DMS79 (cell line): ENCODE data around the gene VIPR2.
"Not testable (repeated sequence)": the region's sequence is repeated elsewhere in the genome, so short reads cannot be mapped to it uniquely, and the experiment has no call there.

Source experiments
- DNase-seq: peaks from one replicate; lab custom pipeline; 2025; lab: John Stamatoyannopoulos, UW

Gene VIPR2, protein sequence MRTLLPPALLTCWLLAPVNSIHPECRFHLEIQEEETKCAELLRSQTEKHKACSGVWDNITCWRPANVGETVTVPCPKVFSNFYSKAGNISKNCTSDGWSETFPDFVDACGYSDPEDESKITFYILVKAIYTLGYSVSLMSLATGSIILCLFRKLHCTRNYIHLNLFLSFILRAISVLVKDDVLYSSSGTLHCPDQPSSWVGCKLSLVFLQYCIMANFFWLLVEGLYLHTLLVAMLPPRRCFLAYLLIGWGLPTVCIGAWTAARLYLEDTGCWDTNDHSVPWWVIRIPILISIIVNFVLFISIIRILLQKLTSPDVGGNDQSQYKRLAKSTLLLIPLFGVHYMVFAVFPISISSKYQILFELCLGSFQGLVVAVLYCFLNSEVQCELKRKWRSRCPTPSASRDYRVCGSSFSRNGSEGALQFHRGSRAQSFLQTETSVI

DNA sequence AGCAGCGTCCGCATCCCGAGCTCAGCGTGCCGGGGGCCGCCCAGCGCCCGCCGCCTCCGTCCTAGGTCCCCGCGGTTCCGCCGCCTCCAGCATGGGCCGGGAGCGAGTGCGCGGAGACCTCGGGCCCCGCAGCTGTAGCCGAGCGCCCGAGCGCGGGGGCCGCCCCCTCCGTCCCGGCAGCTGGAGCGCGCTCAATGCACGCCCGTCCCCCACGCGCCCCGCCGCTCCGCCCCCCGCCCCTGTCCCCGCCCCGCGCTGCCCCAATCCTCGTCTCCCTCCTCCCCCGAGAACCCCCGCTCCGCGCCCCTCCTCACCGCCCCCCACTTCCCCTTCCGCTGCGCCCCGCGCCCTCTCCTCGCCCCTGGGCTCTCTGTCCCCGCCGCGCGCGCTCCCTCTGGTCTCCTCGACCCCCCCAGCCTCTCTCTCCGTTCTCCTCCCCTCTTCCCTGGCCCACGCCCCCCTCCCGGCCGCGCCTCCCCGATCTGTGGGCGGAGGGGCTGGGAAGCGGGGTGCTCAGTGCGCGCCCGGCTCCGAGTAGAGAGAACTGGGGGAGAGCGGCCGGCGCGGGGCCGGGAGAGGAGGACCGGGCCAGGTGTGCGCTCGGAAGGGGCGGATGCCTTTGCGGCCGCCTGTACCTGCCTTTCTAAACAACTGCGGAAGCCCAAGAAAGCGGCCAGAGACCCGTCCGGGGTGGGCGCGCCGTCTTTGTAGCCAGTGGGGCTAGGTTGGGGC lies at the start of gene VIPR2:
Gene VIPR2, minus strand, starts transcription at position 110 of the 732 bp plus-strand sequence. Its CDS starts 96 bp downstream, at position 14.
- DNase-seq: no peak

DNA sequence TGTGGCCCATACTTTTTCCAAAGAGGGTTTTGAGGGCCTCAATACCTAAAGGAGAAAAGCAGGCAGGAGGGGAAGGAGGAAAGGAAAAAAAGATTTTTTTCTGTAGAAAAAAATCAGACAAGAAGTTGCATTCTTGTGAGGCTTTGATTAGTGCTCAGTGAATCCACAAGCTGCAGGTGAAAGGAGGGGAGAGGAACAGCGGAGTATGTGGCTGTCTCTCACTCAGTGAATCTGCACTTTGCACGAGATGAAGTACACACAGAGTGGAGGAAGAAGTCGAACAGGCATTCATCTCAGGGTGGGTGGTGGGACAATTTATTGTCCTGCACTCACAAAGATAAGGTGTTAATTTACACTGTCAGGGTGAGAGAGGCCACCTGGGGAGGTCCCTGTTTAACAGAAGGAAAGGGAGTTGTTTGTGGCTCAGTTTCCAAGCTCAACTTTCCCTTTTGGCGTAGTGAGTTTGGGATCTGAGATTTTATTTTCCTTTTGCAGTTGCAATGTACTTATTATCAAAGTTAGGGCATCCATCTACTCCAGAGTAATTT lies 49.0 kb upstream of the VIPR2 start:
- no peak for DNase-seq

DNA sequence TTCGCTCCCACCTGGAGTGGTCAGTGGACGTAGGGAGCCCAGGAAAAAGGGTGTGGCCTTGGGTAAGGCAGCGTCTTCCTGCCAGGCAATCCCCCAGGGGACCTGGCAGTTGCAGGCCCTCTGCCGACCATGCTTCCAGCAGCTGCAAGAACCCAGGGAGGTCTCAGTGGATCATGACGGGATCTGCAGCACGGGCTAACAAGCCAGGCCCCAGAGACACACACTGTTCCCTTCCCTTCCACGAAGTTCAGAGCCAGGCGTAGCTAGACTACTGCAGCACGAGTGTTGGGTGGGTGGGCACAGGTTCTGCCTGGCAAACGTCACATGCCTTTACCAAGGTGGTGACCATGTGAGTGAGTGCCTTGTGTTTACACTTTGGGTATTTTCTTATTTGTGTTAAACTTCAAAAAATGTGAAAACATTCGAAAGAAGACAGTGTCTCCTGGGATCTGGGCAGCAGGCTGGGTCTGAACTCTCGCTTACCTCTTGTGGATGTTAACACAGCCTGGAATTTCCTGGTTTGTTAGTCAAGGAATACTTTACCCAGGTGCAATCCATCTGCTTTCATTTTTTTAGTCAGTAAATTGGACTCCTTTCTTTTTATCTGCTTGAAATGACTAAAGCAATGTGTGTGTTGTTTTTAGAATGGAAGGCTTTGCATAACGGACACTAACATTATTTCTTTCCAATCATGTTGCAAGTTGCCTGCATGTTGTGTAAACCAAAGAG lies 48.2 kb upstream of the VIPR2 start:
- DNase-seq: no peak

DNA sequence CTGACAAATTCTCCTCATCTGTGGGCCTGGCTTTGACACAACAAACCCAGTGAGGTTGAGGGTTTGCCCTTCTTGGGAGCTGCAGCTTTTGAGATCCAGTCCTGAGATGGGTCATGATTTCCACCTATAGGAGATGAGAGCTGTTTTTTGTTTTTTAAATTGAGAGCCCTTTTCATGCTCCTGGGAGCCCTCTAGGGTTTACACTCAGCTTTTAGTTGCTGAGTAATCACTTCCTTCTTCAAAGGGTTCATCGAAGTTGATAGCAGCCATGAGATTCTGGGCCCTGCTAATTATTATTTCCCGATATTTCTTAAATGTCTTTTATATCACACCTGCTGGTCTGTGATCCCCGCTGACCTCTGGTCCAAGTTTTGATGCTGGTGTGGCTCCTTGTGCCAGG lies 47.3 kb upstream of the VIPR2 start:
- DNase-seq: no peak

DNA sequence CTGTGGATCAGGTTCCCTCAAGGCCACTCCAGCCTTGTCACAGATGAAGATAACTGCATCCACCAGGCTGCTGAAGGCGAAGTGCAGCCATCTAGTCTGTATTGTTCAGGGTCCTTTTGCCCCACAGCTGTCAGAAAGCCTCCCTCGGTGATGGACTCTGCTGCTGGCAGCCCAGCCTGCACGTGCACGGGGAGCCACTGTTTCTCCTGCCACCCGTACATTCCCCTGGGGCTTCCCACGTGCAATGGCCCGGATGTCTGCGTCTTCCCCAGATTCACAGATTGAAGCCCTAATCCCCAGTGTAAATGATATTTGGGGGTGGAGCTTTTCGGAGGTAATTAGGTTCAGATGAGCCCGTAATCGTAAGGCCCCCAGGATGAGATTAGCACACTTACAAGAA lies 46.6 kb upstream of the VIPR2 start:
- DNase-seq: no peak

DNA sequence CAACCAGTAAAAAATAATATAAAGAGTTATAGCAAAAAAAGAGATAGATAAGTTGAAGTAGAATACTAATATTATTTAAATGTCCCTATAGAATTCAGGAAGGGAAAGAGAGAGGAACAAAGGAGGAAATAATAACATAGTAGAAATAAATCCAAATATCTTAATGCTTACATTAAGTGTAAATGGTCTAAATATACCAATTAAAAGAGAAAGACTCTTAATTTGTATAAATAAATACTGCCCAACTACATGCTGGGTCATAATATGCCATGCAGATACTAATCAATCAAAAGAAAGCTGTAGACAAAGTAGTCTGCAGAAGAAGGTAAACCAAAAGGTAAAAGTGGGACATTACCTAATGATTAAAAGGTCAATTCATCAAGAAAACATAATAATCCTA lies 43.3 kb upstream of the VIPR2 start:
- no peak for DNase-seq

DNA sequence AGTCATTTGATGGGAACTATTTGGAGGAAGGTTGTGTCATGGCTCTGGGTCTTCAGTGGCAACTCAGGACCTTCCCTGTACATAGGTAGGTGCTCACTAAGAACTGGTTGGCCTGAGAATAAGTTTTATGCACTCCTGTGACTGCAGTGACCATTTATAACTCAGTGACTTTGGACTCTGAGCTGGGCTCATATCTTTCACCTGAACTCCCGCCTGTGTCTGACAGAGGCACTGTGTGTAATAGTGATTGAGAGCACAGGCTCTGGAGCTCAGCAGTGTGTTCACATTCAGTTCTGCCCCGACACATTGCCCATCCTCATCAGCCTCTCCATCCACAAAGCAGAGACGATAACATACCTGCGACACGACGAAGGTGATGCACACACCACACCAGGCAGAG lies 34.6 kb upstream of the VIPR2 start:
- DNase-seq: no peak

DNA sequence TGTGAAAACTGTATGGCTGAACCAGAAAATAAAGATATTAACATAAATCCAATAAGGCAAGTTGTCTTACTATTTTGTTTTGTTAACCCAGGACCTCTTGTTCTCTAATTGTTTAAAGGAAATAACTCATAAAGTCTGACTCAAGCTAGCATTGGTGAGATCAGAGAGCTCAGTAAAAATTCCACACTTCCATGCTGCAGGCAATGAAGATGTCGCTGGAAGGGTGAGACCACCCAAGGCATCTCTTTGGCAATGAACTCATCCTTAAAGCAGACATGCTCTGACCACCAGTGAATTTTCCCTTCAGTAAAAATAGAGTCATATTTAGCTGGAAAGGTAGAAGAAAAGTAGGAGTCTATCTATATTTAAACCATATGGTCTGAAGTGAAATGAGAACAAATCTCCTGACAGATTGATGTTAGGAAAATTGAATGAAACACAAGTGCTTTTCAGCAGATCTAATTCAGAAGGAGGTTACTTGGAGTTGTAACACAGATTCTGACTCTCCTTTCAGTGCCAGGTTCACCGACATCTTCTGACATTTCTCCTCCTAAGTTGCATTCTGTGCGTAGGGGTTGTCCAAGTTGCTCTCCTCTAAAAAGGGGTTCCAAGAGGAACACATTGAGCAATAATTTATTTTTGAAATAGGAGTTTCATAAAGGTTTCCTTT lies 32.8 kb upstream of the VIPR2 start:
- no peak for DNase-seq

DNA sequence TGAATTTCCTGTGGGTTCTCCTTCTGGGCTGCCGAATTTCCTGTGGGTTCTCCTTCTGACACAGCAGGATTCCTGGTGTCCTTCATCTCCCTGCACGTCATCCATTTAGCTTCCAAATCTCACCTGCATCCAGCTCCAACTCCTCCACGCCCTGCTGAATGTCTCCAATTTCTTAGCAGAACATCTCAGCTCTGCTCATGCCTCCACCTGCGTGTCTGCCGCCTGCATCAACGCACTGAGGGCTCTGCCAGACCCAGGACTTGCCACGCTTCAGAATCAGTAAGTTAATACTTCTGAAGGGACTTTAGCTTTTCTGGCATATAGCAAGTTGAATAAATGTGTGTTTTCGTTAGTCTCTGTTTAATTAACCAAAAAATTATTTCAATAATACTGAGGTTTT lies 31.1 kb upstream of the VIPR2 start:
- DNase-seq: no peak

DNA sequence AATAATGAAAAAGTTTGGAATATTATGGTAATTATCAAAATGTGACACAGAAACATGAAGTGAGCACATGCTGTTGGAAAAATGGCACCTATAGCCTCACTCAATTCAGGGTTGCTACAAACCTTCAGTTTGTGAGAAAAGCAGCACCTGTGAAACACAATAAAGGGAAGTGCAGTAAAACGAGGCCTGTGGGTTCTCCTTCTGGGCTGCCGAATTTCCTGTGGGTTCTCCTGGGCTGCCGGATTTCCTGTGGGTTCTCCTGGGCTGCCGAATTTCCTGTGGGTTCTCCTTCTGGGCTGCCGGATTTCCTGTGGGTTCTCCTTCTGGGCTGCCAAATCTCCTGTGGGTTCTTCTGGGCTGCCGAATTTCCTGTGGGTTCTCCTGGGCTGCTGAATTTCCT lies 30.4 kb upstream of the VIPR2 start:
- not testable (repeated sequence) for DNase-seq

DNA sequence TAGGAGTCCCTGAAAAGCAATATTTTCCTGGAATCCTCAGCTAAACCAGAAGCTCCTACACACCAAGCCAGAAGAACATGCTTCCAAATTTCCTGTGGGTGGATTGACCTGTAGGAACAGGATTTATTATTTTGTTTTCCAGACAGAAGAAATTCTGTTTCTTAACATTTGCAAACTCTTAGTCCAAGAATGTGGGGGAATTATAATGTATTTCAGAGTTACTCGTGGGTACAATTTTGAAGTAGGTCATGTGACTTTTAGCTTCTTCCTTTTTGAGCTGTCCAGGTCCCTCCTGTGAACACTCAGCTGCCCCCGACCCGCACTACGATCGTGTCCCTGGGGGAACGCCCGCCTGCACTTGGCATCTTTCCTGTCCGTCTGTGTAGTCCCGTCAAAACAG lies 27.7 kb upstream of the VIPR2 start:
- DNase-seq: no peak

DNA sequence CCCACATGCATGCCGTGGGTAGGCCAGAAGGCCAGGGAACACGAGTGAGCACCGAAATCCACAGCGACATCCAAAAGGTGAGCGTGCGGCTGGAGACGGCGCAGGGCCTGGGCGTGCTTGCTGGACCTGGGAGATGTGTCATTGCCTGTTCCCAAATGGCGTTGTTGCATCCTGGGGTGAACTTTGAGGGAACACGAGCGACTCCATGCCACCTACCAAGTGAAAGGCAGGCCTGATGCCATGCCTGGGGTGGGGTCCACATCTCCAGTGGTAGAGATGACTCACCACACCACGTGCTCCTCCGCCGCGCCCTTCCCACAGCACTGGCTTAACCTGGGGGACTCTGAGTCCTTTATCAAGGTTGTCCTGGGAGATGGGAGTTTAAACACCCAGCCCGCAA lies 24.7 kb upstream of the VIPR2 start:
- no peak for DNase-seq

DNA sequence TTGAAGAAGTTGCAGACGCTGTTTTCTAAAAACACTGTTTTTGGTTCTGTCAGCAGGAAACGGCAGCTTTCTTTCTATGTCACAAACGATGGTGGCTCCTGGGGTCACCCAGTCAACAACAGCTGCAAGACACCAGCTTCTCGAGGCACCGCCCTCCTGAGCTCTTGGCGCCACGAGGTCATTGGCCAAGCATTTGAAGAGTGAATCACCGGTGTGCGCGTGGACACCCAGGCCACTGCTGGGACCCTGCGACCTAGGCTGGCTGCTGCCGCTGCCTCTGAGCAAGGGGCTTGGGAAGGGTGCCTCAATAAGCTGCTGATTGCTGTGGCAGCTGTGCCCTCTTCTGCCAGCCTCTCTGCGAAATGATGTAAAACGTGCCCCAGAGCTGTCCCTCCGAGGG lies 22.5 kb upstream of the VIPR2 start:
- no peak for DNase-seq

DNA sequence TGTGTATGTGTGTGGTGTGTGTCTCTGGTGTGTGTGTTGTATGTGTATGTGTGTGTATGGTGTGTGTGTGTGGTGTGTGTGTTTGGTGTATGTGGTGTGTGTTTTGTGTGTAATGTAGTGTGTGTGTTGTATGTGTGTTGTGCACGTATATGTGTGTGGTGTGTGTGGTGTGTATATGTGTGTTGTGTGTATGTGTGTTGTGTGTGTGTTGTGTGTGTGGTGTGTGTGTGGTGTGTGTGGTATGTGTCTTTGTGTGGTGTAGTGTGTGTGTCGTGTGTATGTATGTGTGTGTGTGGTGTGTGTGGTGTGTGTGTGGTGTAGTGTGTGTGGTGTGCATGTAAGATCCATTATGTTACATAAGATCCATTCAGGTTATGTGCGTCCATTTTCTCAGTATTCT lies 21.9 kb upstream of the VIPR2 start:
- DNase-seq: no peak

DNA sequence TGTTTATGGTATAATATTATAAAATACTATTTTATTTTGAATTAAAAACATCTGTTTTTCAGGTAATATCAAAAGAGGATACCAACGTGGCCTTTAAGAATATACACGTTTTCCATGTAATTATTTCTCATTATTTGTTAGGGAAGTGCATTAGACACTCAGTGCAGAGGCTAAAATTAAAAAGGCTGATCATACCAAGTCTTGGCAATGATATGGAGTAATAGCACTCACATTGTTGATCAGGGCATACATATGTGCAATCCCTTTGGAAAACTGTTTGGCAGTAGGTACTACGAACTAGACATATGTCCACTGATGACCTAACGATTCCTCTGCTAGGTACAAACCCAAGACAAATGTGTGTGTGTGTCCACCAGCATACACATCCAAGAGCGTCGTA lies 20.7 kb upstream of the VIPR2 start:
- DNase-seq: no peak

DNA sequence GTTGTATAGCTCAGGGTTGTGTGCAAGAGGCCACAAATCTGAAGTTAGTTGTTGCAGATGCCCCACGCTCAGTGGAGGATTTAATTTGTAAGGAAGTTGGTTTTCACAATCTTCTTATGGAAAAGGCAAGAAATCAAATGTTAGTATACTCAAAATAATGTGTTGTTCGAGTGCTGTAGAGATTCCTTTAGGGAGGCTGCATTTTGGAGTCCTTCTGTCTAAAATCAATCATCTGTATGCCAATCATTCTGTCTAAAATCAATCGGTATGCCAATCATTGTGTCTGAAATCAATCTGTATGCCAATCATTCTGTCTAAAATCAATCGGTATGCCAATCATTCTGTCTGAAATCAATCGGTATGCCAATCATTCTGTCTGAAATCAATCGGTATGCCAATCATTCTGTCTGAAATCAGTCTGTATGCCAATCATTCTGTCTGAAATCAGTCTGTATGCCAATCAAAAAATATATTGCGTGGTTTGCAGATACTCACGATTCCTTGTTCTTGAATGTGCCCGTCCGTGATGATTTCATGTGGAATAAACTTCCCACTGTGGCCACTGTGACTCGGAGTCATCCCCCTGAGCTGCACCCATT lies 19.1 kb upstream of the VIPR2 start:
- not testable (repeated sequence) for DNase-seq

DNA sequence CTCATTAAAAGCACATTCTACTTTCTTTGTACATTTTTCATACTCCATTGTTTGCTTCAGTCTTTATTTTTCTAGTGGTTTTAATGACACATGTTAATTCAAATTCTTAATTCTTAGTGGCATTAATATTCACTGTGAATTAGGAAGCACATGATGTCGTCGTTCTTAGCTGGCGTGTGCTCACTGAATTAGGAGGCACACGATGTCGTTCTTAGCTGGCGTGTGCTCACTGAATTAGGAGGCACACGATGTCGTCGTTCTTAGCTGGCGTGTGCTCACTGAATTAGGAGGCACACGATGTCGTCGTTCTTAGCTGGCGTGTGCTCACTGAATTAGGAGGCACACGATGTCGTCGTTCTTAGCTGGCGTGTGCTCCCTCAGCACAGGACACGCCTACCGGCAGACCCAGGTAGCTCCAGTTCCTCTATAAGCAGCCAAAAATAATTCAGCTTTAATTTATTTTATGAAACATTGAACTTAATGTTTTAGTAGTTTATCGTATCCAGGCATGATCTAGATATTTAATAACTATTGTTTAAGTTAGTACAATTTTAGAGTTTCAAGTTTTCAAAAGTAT lies 17.5 kb upstream of the VIPR2 start:
- DNase-seq: not testable (repeated sequence)

DNA sequence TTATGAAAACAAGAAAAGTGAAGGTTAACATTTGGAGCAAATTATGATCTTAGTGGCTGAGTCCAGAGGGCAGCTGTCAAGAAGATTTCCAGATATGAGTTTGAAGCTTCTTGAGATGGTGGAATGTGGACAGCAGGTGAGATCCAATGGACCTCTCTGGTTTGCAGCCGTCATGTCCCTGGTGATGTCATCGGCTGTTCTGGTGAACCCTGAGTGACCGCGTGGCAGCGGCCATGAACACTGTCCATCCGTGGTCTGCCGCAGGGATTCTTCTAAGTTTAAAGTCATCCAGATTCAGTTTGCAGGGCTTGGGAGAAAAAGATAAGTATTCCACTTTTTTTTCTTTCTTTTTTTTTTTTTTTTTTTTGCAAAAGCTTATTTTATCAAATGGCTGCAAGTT lies 15.8 kb upstream of the VIPR2 start:
- DNase-seq: no peak

DNA sequence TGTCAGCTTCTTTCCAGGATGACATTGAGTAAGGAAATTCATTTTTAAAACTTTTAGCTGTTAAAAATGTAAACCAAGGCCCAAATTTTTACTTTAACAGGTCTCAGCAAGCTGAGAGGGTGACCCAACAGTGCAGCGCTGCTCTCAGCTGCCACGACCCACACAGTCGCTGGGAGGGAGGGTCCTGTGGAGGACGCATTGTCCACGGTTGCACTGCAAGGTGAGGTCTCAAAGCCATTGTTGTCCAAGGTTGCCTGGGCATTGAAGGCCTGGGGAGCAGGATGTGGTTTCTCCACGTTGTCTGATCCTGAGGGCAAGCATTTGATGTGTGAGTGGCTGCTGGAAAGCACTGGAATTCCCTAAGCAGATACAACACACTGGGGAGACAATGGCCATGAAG lies 15.1 kb upstream of the VIPR2 start:
- no peak for DNase-seq

DNA sequence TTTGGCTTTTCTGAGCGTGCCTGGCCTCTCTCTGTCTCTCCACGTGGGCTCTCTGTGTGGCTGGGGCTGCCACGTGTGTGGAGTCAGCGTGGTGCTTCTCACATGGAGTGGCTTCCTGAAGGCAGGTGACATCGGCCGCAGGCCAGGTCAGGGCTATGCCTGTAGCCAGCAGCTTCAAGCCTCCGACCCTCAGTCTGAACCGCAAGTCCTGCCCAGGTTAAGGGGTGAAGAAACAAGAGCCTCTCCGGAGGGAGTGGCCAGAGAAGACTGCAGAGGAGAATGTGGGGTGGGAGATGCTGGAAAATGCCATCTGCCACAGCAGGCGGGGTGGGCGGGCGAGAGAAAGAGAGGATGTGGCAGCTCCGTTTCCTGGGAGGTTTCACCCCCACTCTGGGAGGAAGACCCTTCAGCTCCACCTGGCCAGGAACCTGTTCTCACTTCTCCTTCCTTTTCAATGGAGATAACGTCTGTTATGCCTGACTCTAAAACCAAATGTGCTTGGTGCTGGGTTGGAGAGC lies 14.3 kb upstream of the VIPR2 start:
- DNase-seq: no peak
